ENCODE results near the gene HIVEP3.

HIVEP3 gene

GRCh38 chr1:41813226-41813625, 105.5 kb downstream of the HIVEP3 start:
- no peak for TF ChIP-seq FOXP2 (optimal IDR thresholded peaks at IDR 0.05; ENCODE audit: borderline replicate concordance, extremely low read depth, extremely low read length, insufficient read depth)

- TF ChIP-seq TAF1 (IDR thresholded peaks at IDR 0.05; ENCODE audit: borderline replicate concordance, insufficient read depth, low read length) = no peak
- TF ChIP-seq FOXP2 (optimal IDR thresholded peaks at IDR 0.05; ENCODE audit: borderline replicate concordance, extremely low read depth, extremely low read length, insufficient read depth) = no peak
- no peak for TF ChIP-seq SIN3A (IDR thresholded peaks at IDR 0.05; ENCODE audit: borderline replicate concordance, insufficient read depth, low read length)
- no peak for TF ChIP-seq POLR2AphosphoS5 (IDR thresholded peaks at IDR 0.05; ENCODE audit: low read depth, low read length)
- TF ChIP-seq REST (IDR thresholded peaks at IDR 0.05; ENCODE audit: insufficient read depth in 1 of 2, low read depth in 2 of 2, low read length in 2 of 2) = no peak
Measured at GRCh38 chr1:41812453-41812852, 106.3 kb downstream of the HIVEP3 start.

- TF ChIP-seq REST (IDR thresholded peaks at IDR 0.05; ENCODE audit: insufficient read depth in 1 of 2, low read depth in 2 of 2, low read length in 2 of 2) = 0 out of 4 replicates have a peak, but pooled peaks of 1 of the 2 experiments have one; percentile 20
- no peak for TF ChIP-seq FOXP2 (optimal IDR thresholded peaks at IDR 0.05; ENCODE audit: borderline replicate concordance, extremely low read depth, extremely low read length, insufficient read depth)
Measured at GRCh38 chr1:41812051-41812450, 106.7 kb downstream of the HIVEP3 start.

- TF ChIP-seq POLR2AphosphoS5 (IDR thresholded peaks at IDR 0.05; ENCODE audit: low read depth, low read length) = no peak
- TF ChIP-seq REST (IDR thresholded peaks at IDR 0.05; ENCODE audit: insufficient read depth in 1 of 2, low read depth in 2 of 2, low read length in 2 of 2) = no peak
- TF ChIP-seq SIN3A (IDR thresholded peaks at IDR 0.05; ENCODE audit: borderline replicate concordance, insufficient read depth, low read length) = no peak
Measured at GRCh38 chr1:41811051-41811795, 107.5 kb downstream of the HIVEP3 start.

- TF ChIP-seq REST (IDR thresholded peaks at IDR 0.05; ENCODE audit: insufficient read depth in 1 of 2, low read depth in 2 of 2, low read length in 2 of 2) (peak; percentile 92 to 96), TAF1 (IDR thresholded peaks at IDR 0.05; ENCODE audit: borderline replicate concordance, insufficient read depth, low read length) (no peak)
Measured at GRCh38 chr1:41810446-41810845, 108.3 kb downstream of the HIVEP3 start.
